Upper lobe of right lung (tissue), 1 donor: Measurements from ENCODE around the gene KCNQ2. TPM values are rescaled to one million over a fixed set of nuclear protein-coding genes. Genes with fewer than 3 reads are reported as not detected.

Experiments used
- ATAC-seq: fragments of 200-7000 bp; cut with Tn5 transposase; one replicate; pipeline ENCODE4 v1.9.1; 2020; ENCODE audit warnings: mild to moderate bottlenecking, moderate library complexity
- DNase-seq: peaks from one replicate; pipeline ENCODE4 v3.0.0-alpha.2; 2020
- H3K27ac ChIP-seq: fragments of 200-600 bp; one replicate; pipeline ENCODE4 v1.8.0; 2022
- H3K27me3 ChIP-seq: fragments of 200-600 bp; one replicate; pipeline ENCODE4 v1.8.0; 2022; ENCODE audit warnings: mild to moderate bottlenecking
- H3K36me3 ChIP-seq: fragments of 200-600 bp; one replicate; pipeline ENCODE4 v1.8.0; 2022
- H3K4me1 ChIP-seq: fragments of 200-600 bp; one replicate; pipeline ENCODE4 v1.8.0; 2022
- H3K4me3 ChIP-seq: fragments of 200-600 bp; one replicate; pipeline ENCODE4 v1.8.0; 2022; ENCODE audit warnings: mild to moderate bottlenecking
- H3K9me3 ChIP-seq: fragments of 200-600 bp; one replicate; pipeline ENCODE4 v1.8.0; 2022
- CTCF ChIP-seq: fragments of 200-600 bp; IDR thresholded peaks from one replicate; pipeline ENCODE4 v1.8.0; 2022; ENCODE audit warnings: antibody characterized with exemption
- intact Hi-C: fragments of 100-400 bp; cut with DNase I; formaldehyde crosslinking; loops from one replicate; pipeline ENCODE4 v1.11.0; 2022
- total RNA-seq: library from RNA; stranded (reverse); fragmentation: NEBNext Ultra II Directional; extraction: Animal tissue kit (Norgen Biotek cat#: 25700); gene quantifications from one replicate; pipeline ENCODE4 v1.2.1, GENCODE V29; 2021
- donor health status: DM: no; HTN: yes; CAD: no; lungs with severe emphysema.

KCNQ2 gene
- total RNA-seq, 1 donor from 2014 or later = not detected

- Histone ChIP-seq H3K36me3 (no peaks in the 10 kb centered on the region), H3K4me3 (no peak overlapping the region), H3K27me3 (peaks cover 50% of the 10 kb centered on the region), H3K27ac (no peak overlapping the region), H3K4me1 (no peaks in the 10 kb centered on the region), H3K9me3 (no peaks in the 10 kb centered on the region)
- DNase-seq (no peak), ATAC-seq (no peak)
- intact Hi-C loops = no loop called here
- no peak for TF ChIP-seq CTCF
Observed at GRCh38 chr20:63367446-63368055, 104.9 kb downstream of the KCNQ2 start.

GRCh38 chr20:63366390-63367365 lies 105.8 kb downstream of the KCNQ2 start:
- TF ChIP-seq CTCF = no peak
- peaks cover 55% of the 10 kb centered on the region for H3K27me3 ChIP-seq
- DNase-seq = no peak

GRCh38 chr20:63365601-63366389 lies 106.7 kb downstream of the KCNQ2 start:
- DNase-seq = no peak
- Histone ChIP-seq H3K27me3 (peaks cover 52% of the 10 kb centered on the region), H3K9me3 (no peaks in the 10 kb centered on the region)

More at GRCh38 chr20:63366390-63367365, 105.8 kb downstream of the KCNQ2 start:
- Histone ChIP-seq H3K4me1 (no peaks in the 10 kb centered on the region), H3K9me3 (no peaks in the 10 kb centered on the region), H3K27ac (no peak overlapping the region), H3K4me3 (no peak overlapping the region), H3K36me3 (no peaks in the 10 kb centered on the region)
- ATAC-seq = no peak
- intact Hi-C loops = no loop called here

GRCh38 chr20:63364801-63365585 lies 107.5 kb downstream of the KCNQ2 start:
- no peak for DNase-seq
- no peak overlapping the region for H3K4me3 ChIP-seq
- no peaks in the 10 kb centered on the region for H3K4me1 ChIP-seq
- ATAC-seq = no peak
- intact Hi-C loops = no loop called here
- no peaks in the 10 kb centered on the region for H3K9me3 ChIP-seq
- no peak for TF ChIP-seq CTCF
- H3K27me3 ChIP-seq = peaks cover 52% of the 10 kb centered on the region
- no peak overlapping the region for H3K27ac ChIP-seq
- H3K36me3 ChIP-seq = no peaks in the 10 kb centered on the region

More at GRCh38 chr20:63365601-63366389, 106.7 kb downstream of the KCNQ2 start:
- TF ChIP-seq CTCF = no peak
- intact Hi-C loops = no loop called here
- no peaks in the 10 kb centered on the region for H3K4me1 ChIP-seq
- no peaks in the 10 kb centered on the region for H3K36me3 ChIP-seq
- ATAC-seq = no peak
- no peak overlapping the region for H3K27ac ChIP-seq
- H3K4me3 ChIP-seq = no peak overlapping the region
